Retinal pigment epithelial cell (primary cell): ENCODE measurements around the gene LRP2.
A peak's percentile ranks its signal among the peaks of the same experiment; 100 is the strongest.

Source experiments
- DNase-seq: peaks from one replicate; pipeline ENCODE4 v3.0.0-alpha.2; 2010; ENCODE audit warnings: low read depth
- H3K4me3 ChIP-seq: 2 replicates; pipeline ENCODE4 v1.5.1; 2011; ENCODE audit warnings: mild to moderate bottlenecking, low read length, control low read depth, moderate library complexity
- CTCF ChIP-seq: conservative IDR thresholded peaks from 2 replicates; pipeline ENCODE4 v1.5.1; 2011; ENCODE audit warnings: low read depth, low read length, control low read depth, inconsistent platforms

LRP2 gene

GRCh38 chr2:169300636-169301530 lies 61.5 kb downstream of the LRP2 start:
- DNase-seq = peak; percentile 43
- no peak overlapping the region for H3K4me3 ChIP-seq
- TF ChIP-seq CTCF = no peak

GRCh38 chr2:169298007-169298406 lies 64.3 kb downstream of the LRP2 start:
- DNase-seq = no peak
- no peak overlapping the region for H3K4me3 ChIP-seq
- TF ChIP-seq CTCF = no peak

GRCh38 chr2:169294001-169294675 lies 68.2 kb downstream of the LRP2 start:
- TF ChIP-seq CTCF = no peak
- H3K4me3 ChIP-seq = no peak overlapping the region

GRCh38 chr2:169291517-169291916 lies 70.8 kb downstream of the LRP2 start:
- TF ChIP-seq CTCF = no peak
- no peak overlapping the region for H3K4me3 ChIP-seq
- no peak for DNase-seq

More at GRCh38 chr2:169294001-169294675, 68.2 kb downstream of the LRP2 start:
- no peak for DNase-seq

GRCh38 chr2:169290433-169290832 lies 71.9 kb downstream of the LRP2 start:
- TF ChIP-seq CTCF = no peak
- no peak for DNase-seq

GRCh38 chr2:169287666-169288065 lies 74.7 kb downstream of the LRP2 start:
- no peak for DNase-seq
- no peak for TF ChIP-seq CTCF
- H3K4me3 ChIP-seq = no peak overlapping the region

More at GRCh38 chr2:169290433-169290832, 71.9 kb downstream of the LRP2 start:
- no peak overlapping the region for H3K4me3 ChIP-seq
